Lower leg skin (tissue), 3 donors: ENCODE measurements around the gene C19orf12.

Experiments used
- CTCF ChIP-seq, 3 donors: fragments of 450-650 bp; IDR thresholded peaks; one replicate each; pipeline ENCODE4 v1.5.1; 2016; ENCODE audit warnings: antibody characterized with exemption in 3 of 3, mild to moderate bottlenecking in 3 of 3, moderate library complexity in 2 of 3
- POLR2A ChIP-seq, 2 donors: fragments of 450-650 bp; IDR thresholded peaks; one replicate each; pipeline ENCODE4 v1.6.1; 2016 to 2017; ENCODE audit warnings: antibody characterized with exemption in 2 of 2, mild to moderate bottlenecking in 1 of 2, moderate library complexity in 1 of 2

GRCh38 chr19:29658221-29658991 lies 56.7 kb downstream of the C19orf12 start:
- TF ChIP-seq CTCF (IDR thresholded peaks at IDR 0.05) (no peak), POLR2A (IDR thresholded peaks at IDR 0.05) (no peak)
